ENCODE results near the gene LBH.

- TF ChIP-seq POLR2A (IDR thresholded peaks at IDR 0.05; ENCODE audit: low read depth, low read length) (no peak), POLR2AphosphoS5 (IDR thresholded peaks at IDR 0.05; ENCODE audit: low read depth, low read length) (no peak), SPI1 (IDR thresholded peaks at IDR 0.05; ENCODE audit: low read depth, low read length) (no peak)
Observed at GRCh38 chr2:30270166-30270565, 38.8 kb downstream of the LBH start.

All from GM12891 (cell line).